Measurements from ENCODE around the gene AGR3. TPM values are rescaled to one million over a fixed set of nuclear protein-coding genes. Genes with fewer than 3 reads are reported as not detected.
A peak's percentile ranks its signal among the peaks of the same experiment; 100 is the strongest.

Gene AGR3
- total and polyA plus RNA-seq, 2 experiments from 2014 or later, result 51.0 to 74.3 TPM

- Histone ChIP-seq H3K27me3 (no peaks in the 10 kb centered on the region), H3K9me2 (replicated peaks; ENCODE audit: insufficient read depth) (no peaks in the 10 kb centered on the region), H3K9me3 (ENCODE audit: low read depth) (no peaks in the 10 kb centered on the region), H3K79me2 (no peaks in the 10 kb centered on the region), H3K27ac (peak overlapping the region; percentile 25), H3K4me3 (no peak overlapping the region), H2AFZ (no peak overlapping the region), H3K4me1 (ENCODE audit: insufficient read depth) (peaks cover 24% of the 10 kb centered on the region), H3K36me3 (replicated peaks; ENCODE audit: insufficient read depth, low read depth) (no peaks in the 10 kb centered on the region), H4K20me1 (ENCODE audit: insufficient read depth, poor library complexity, severe bottlenecking) (no peaks in the 10 kb centered on the region), H3K4me2 (no peak overlapping the region)
- no peak for DNase-seq (ENCODE audit: low spot score)
- no peak for TF ChIP-seq CTCF (IDR thresholded peaks at IDR 0.05; ENCODE audit: poor library complexity)
- TF ChIP-seq EZH2 (IDR thresholded peaks at IDR 0.05; ENCODE audit: borderline replicate concordance), result no peak
- TF ChIP-seq EZH2phosphoT487 (IDR thresholded peaks at IDR 0.05; ENCODE audit: low read depth, severe bottlenecking, unreplicated experiment), result no peak
- 79% methylated on average over 4 of the region's 4 CpGs for WGBS (ENCODE audit: low lambda C conversion rate, missing lambda C conversion rate)
Measured at GRCh38 chr7:16915405-16915804, 33.6 kb upstream of the AGR3 start.

- no peak overlapping the region for H3K27ac ChIP-seq
- no peak overlapping the region for H3K4me2 ChIP-seq
Measured at GRCh38 chr7:16914771-16915170, 33.0 kb upstream of the AGR3 start.

GRCh38 chr7:16913643-16914042, 31.9 kb upstream of the AGR3 start:
- H2AFZ ChIP-seq, result no peak overlapping the region
- H3K79me2 ChIP-seq, result no peaks in the 10 kb centered on the region
- no peak for TF ChIP-seq EZH2phosphoT487 (IDR thresholded peaks at IDR 0.05; ENCODE audit: low read depth, severe bottlenecking, unreplicated experiment)
- TF ChIP-seq CTCF (IDR thresholded peaks at IDR 0.05; ENCODE audit: poor library complexity), result no peak
- TF ChIP-seq EZH2 (IDR thresholded peaks at IDR 0.05; ENCODE audit: borderline replicate concordance), result no peak
- H3K4me2 ChIP-seq, result no peak overlapping the region
- 87% methylated on average over 5 of the region's 5 CpGs for WGBS (ENCODE audit: low lambda C conversion rate, missing lambda C conversion rate)
- no peaks in the 10 kb centered on the region for H3K27me3 ChIP-seq
- DNase-seq (ENCODE audit: low spot score), result no peak
- no peaks in the 10 kb centered on the region for H4K20me1 ChIP-seq (ENCODE audit: insufficient read depth, poor library complexity, severe bottlenecking)
- peaks cover 24% of the 10 kb centered on the region for H3K4me1 ChIP-seq (ENCODE audit: insufficient read depth)
- no peaks in the 10 kb centered on the region for H3K36me3 ChIP-seq (replicated peaks; ENCODE audit: insufficient read depth, low read depth)
- H3K9me3 ChIP-seq (ENCODE audit: low read depth), result no peaks in the 10 kb centered on the region
- H3K27ac ChIP-seq, result no peak overlapping the region
- no peaks in the 10 kb centered on the region for H3K9me2 ChIP-seq (replicated peaks; ENCODE audit: insufficient read depth)
- H3K4me3 ChIP-seq, result no peak overlapping the region

More at GRCh38 chr7:16914771-16915170, 33.0 kb upstream of the AGR3 start:
- no peaks in the 10 kb centered on the region for H4K20me1 ChIP-seq (ENCODE audit: insufficient read depth, poor library complexity, severe bottlenecking)
- 84% methylated on average over 4 of the region's 4 CpGs for WGBS (ENCODE audit: low lambda C conversion rate, missing lambda C conversion rate)
- no peak overlapping the region for H2AFZ ChIP-seq
- H3K9me2 ChIP-seq (replicated peaks; ENCODE audit: insufficient read depth), result no peaks in the 10 kb centered on the region
- H3K36me3 ChIP-seq (replicated peaks; ENCODE audit: insufficient read depth, low read depth), result no peaks in the 10 kb centered on the region
- no peaks in the 10 kb centered on the region for H3K9me3 ChIP-seq (ENCODE audit: low read depth)
- no peak for TF ChIP-seq EZH2phosphoT487 (IDR thresholded peaks at IDR 0.05; ENCODE audit: low read depth, severe bottlenecking, unreplicated experiment)
- TF ChIP-seq EZH2 (IDR thresholded peaks at IDR 0.05; ENCODE audit: borderline replicate concordance), result no peak
- no peak for TF ChIP-seq CTCF (IDR thresholded peaks at IDR 0.05; ENCODE audit: poor library complexity)
- H3K27me3 ChIP-seq, result no peaks in the 10 kb centered on the region
- peaks cover 24% of the 10 kb centered on the region for H3K4me1 ChIP-seq (ENCODE audit: insufficient read depth)
- no peak overlapping the region for H3K4me3 ChIP-seq
- no peaks in the 10 kb centered on the region for H3K79me2 ChIP-seq
- DNase-seq (ENCODE audit: low spot score), result no peak

GRCh38 chr7:16912540-16912939, 30.8 kb upstream of the AGR3 start:
- Histone ChIP-seq H3K4me3 (no peak overlapping the region), H3K9me2 (replicated peaks; ENCODE audit: insufficient read depth) (no peaks in the 10 kb centered on the region)

More at GRCh38 chr7:16912540-16912939, 30.8 kb upstream of the AGR3 start:
- no peak overlapping the region for H3K27ac ChIP-seq
- H2AFZ ChIP-seq, result no peak overlapping the region
- TF ChIP-seq EZH2 (IDR thresholded peaks at IDR 0.05; ENCODE audit: borderline replicate concordance), result no peak
- no peak for TF ChIP-seq CTCF (IDR thresholded peaks at IDR 0.05; ENCODE audit: poor library complexity)
- no peak for TF ChIP-seq EZH2phosphoT487 (IDR thresholded peaks at IDR 0.05; ENCODE audit: low read depth, severe bottlenecking, unreplicated experiment)
- WGBS (ENCODE audit: low lambda C conversion rate, missing lambda C conversion rate), result 98% methylated on average over 4 of the region's 4 CpGs
- no peaks in the 10 kb centered on the region for H3K9me3 ChIP-seq (ENCODE audit: low read depth)
- no peaks in the 10 kb centered on the region for H3K79me2 ChIP-seq
- H3K4me1 ChIP-seq (ENCODE audit: insufficient read depth), result peaks cover 19% of the 10 kb centered on the region
- H4K20me1 ChIP-seq (ENCODE audit: insufficient read depth, poor library complexity, severe bottlenecking), result no peaks in the 10 kb centered on the region
- no peak overlapping the region for H3K4me2 ChIP-seq
- no peaks in the 10 kb centered on the region for H3K36me3 ChIP-seq (replicated peaks; ENCODE audit: insufficient read depth, low read depth)
- H3K27me3 ChIP-seq, result no peaks in the 10 kb centered on the region
- no peak for DNase-seq (ENCODE audit: low spot score)
